ENCODE data around the gene BAIAP2L2.

GRCh38 chr22:38144025-38144405 is 33.5 kb upstream of the BAIAP2L2 start:
- TF ChIP-seq, protein P1, sequence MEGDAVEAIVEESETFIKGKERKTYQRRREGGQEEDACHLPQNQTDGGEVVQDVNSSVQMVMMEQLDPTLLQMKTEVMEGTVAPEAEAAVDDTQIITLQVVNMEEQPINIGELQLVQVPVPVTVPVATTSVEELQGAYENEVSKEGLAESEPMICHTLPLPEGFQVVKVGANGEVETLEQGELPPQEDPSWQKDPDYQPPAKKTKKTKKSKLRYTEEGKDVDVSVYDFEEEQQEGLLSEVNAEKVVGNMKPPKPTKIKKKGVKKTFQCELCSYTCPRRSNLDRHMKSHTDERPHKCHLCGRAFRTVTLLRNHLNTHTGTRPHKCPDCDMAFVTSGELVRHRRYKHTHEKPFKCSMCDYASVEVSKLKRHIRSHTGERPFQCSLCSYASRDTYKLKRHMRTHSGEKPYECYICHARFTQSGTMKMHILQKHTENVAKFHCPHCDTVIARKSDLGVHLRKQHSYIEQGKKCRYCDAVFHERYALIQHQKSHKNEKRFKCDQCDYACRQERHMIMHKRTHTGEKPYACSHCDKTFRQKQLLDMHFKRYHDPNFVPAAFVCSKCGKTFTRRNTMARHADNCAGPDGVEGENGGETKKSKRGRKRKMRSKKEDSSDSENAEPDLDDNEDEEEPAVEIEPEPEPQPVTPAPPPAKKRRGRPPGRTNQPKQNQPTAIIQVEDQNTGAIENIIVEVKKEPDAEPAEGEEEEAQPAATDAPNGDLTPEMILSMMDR (IDR thresholded peaks at IDR 0.05), result no peak
- TF ChIP-seq POLR2A (IDR thresholded peaks at IDR 0.05), result no peak
